ENCODE measurements around the gene OOSP4B.

The OOSP4B gene

GRCh38 chr11:60077216-60077817 is 60.3 kb downstream of the OOSP4B start:
- CTCF ChIA-PET: no interaction called here
- TF ChIP-seq LEF1 (IDR thresholded peaks at IDR 0.05; ENCODE audit: borderline replicate concordance) (no peak), ZNF384 (IDR thresholded peaks at IDR 0.05) (no peak), HDGF (IDR thresholded peaks at IDR 0.05; ENCODE audit: borderline replicate concordance) (no peak), TARDBP (IDR thresholded peaks at IDR 0.05) (no peak), SP1 (IDR thresholded peaks at IDR 0.05) (no peak), ARNT (IDR thresholded peaks at IDR 0.05) (no peak), FOXK2 (IDR thresholded peaks at IDR 0.05) (no peak), FOXA1 (IDR thresholded peaks at IDR 0.05) (no peak), BHLHE40 (IDR thresholded peaks at IDR 0.05; ENCODE audit: borderline replicate concordance) (no peak)
- no peak for DNase-seq (ENCODE audit: extremely low spot score)
- POLR2A ChIA-PET: no interaction called here

- ChIA-PET POLR2A (no interaction called here), CTCF (no interaction called here)
- TF ChIP-seq PKNOX1 (IDR thresholded peaks at IDR 0.05) (no peak), ZNF384 (IDR thresholded peaks at IDR 0.05) (no peak), CTBP1 (IDR thresholded peaks at IDR 0.05; ENCODE audit: borderline replicate concordance) (no peak), LEF1 (IDR thresholded peaks at IDR 0.05; ENCODE audit: borderline replicate concordance) (no peak), SP1 (IDR thresholded peaks at IDR 0.05) (no peak), ELF4 (IDR thresholded peaks at IDR 0.05) (no peak), HDGF (IDR thresholded peaks at IDR 0.05; ENCODE audit: borderline replicate concordance) (no peak)
- no peak for DNase-seq (ENCODE audit: extremely low spot score)
Measured at GRCh38 chr11:60077981-60078380, 61.0 kb downstream of the OOSP4B start.

GRCh38 chr11:60078745-60079144 is 61.8 kb downstream of the OOSP4B start:
- POLR2A ChIA-PET: no interaction called here
- CTCF ChIA-PET: no interaction called here
- DNase-seq (ENCODE audit: extremely low spot score): no peak
- TF ChIP-seq L3MBTL2 (conservative IDR thresholded peaks at IDR 0.05): no peak
- no peak for TF ChIP-seq TARDBP (IDR thresholded peaks at IDR 0.05)
- no peak for TF ChIP-seq FOXA1 (IDR thresholded peaks at IDR 0.05)
- no peak for TF ChIP-seq ZNF384 (IDR thresholded peaks at IDR 0.05)
- TF ChIP-seq NFRKB (IDR thresholded peaks at IDR 0.05): no peak
- TF ChIP-seq ELF4 (IDR thresholded peaks at IDR 0.05): no peak
- no peak for TF ChIP-seq LEF1 (IDR thresholded peaks at IDR 0.05; ENCODE audit: borderline replicate concordance)
- TF ChIP-seq FOXM1 (IDR thresholded peaks at IDR 0.05; ENCODE audit: borderline replicate concordance): no peak
- no peak for TF ChIP-seq SP1 (IDR thresholded peaks at IDR 0.05)
- no peak for TF ChIP-seq CTBP1 (IDR thresholded peaks at IDR 0.05; ENCODE audit: borderline replicate concordance)
- no peak for TF ChIP-seq HDGF (IDR thresholded peaks at IDR 0.05; ENCODE audit: borderline replicate concordance)
- no peak for TF ChIP-seq PKNOX1 (IDR thresholded peaks at IDR 0.05)

GRCh38 chr11:60080535-60080934 is 63.6 kb downstream of the OOSP4B start:
- ChIA-PET CTCF (no interaction called here), POLR2A (no interaction called here)
- TF ChIP-seq LEF1 (IDR thresholded peaks at IDR 0.05; ENCODE audit: borderline replicate concordance) (no peak), TARDBP (IDR thresholded peaks at IDR 0.05) (no peak), NFRKB (IDR thresholded peaks at IDR 0.05) (no peak)
- DNase-seq (ENCODE audit: extremely low spot score): no peak

All from HEK293T (cell line).